Measurements from ENCODE around the gene S1PR5.
"Not testable (repeated sequence)": the region's sequence is repeated elsewhere in the genome, so short reads cannot be mapped to it uniquely, and the experiment has no call there.

Gene S1PR5

DNA sequence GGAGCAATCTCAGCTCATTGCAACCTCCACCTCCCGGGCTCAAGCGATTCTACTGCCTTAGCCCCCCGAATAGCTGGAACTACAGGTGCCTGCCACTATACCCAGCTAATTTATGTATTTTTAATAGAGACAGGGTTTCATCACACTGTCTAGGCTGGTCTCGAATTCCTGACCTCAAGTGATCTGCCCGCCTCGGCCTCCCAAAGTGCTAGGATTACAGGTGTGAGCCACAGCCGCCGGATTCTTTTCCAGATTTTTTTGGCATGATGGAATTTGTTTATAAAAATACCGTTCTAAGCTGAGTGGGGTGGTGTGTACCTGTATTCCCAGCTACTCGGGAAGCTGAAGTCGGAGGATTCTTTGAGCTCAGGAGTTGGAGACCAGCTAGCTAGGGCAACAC is 20.4 kb upstream of the S1PR5 start:
- no peak for DNase-seq (ENCODE audit: low read depth)
- in situ Hi-C loops (cut with HindIII; ENCODE audit: low sequenced_read_pairs), result no loop called here
- no peak overlapping the region for H3K4me3 ChIP-seq (ENCODE audit: low read depth, low read length)
- TF ChIP-seq, protein P1, sequence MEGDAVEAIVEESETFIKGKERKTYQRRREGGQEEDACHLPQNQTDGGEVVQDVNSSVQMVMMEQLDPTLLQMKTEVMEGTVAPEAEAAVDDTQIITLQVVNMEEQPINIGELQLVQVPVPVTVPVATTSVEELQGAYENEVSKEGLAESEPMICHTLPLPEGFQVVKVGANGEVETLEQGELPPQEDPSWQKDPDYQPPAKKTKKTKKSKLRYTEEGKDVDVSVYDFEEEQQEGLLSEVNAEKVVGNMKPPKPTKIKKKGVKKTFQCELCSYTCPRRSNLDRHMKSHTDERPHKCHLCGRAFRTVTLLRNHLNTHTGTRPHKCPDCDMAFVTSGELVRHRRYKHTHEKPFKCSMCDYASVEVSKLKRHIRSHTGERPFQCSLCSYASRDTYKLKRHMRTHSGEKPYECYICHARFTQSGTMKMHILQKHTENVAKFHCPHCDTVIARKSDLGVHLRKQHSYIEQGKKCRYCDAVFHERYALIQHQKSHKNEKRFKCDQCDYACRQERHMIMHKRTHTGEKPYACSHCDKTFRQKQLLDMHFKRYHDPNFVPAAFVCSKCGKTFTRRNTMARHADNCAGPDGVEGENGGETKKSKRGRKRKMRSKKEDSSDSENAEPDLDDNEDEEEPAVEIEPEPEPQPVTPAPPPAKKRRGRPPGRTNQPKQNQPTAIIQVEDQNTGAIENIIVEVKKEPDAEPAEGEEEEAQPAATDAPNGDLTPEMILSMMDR (IDR thresholded peaks at IDR 0.05; ENCODE audit: low read depth, low read length, missing control alignments), result no peak

DNA sequence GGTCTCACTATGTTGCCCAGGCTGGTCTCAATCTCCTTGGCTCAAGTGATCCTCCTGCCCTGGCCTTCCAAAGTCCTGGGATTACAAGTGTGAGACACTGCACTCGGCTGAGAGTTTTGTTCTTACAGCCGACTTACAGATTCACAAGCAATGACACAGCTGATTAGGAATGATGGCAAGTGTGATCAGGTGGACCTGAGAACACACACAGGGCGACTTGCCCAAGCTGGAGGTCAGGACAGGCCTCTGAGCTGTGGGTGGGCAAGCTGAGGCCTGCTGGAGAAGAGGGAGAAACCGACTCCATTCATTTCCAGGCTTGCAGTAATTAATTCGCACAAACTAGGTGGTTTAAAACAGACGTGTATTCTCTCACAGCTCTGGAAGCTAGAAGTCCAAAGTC is 18.4 kb upstream of the S1PR5 start:
- TF ChIP-seq, protein P1 (IDR thresholded peaks at IDR 0.05; ENCODE audit: low read depth, low read length, missing control alignments), result no peak
- in situ Hi-C loops (cut with HindIII; ENCODE audit: low sequenced_read_pairs), result no loop called here
- no peak overlapping the region for H3K4me3 ChIP-seq (ENCODE audit: low read depth, low read length)
- no peak for DNase-seq (ENCODE audit: low read depth)

DNA sequence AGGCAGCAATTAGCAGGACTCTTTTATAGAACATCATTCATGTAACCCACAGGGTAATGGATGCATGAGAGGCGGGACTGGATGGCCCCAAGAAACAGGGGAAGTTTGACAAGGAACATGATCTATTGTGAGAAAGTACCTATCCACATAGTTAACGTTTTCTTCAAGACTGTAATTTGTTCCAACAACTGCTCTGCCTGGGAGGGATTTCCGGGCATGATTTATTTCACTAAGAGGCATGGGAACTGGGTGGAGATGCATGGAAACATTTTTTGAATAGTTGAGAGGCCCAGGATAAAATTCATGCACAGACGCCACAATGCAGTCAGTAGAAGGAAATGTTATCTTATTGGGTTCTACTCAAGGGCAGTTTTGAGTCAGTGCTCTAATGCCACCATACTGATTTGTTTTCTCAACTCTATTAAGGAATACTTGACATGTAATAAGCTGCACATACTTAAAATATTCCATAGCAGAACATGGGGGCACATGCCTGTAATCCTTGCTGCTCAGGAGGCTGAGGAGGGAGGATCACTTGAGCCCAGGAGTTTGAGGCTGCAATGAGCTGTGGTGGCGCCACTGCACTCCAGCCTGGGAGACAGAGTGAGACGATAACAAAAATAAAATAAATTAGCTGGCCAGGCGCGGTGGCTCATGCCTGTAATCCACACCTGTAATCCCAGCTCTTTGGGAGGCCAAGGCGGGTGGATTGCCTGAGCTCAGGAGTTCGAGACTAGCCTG is 16.6 kb upstream of the S1PR5 start:
- no peak overlapping the region for H3K4me3 ChIP-seq (ENCODE audit: low read depth, low read length)
- TF ChIP-seq, protein P1 (IDR thresholded peaks at IDR 0.05; ENCODE audit: low read depth, low read length, missing control alignments), result no peak
- no peak for DNase-seq (ENCODE audit: low read depth)
- in situ Hi-C loops (cut with HindIII; ENCODE audit: low sequenced_read_pairs), result no loop called here

DNA sequence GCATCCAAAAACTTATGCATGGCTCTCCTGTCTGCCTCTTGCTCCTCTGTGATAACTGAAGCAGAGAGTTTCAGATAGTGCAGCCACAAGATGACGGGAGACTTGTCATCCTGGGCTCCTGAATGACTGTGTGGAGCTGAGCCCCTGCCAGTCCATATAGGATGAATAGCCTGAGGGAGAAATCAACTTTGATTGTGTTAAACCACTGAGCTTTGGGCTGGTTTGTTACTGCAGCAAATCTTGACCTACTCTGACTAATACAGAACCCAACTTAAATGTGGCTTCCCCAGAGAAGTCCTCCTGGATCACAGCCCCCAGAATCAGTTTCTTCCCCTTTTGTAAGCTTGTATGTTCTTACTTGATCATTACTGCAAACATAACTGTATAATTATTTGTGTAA is 15.2 kb upstream of the S1PR5 start:
- in situ Hi-C loops (cut with HindIII; ENCODE audit: low sequenced_read_pairs), result no loop called here
- TF ChIP-seq, protein P1 (IDR thresholded peaks at IDR 0.05; ENCODE audit: low read depth, low read length, missing control alignments), result no peak
- H3K4me3 ChIP-seq (ENCODE audit: low read depth, low read length), result no peak overlapping the region
- DNase-seq (ENCODE audit: low read depth), result no peak

DNA sequence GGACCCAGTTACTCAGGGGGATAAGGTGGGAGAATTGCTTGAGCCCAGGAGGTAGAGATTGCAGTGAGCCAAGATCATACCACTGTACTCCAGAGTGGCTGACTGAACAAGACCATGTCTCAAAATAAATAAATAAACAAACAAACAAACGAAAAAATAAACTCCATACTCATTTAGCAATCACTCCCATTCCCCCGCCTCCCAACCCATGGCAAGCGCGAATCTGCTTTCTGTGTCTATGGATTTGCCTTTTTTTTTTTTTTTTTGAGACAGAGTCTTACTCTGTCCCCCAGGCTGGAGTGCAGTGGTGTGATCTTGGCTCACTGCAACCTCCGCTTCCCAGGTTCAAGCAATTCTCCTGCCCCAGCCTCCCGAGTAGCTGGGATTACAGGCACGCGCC is 9.6 kb upstream of the S1PR5 start:
- in situ Hi-C loops (cut with HindIII; ENCODE audit: low sequenced_read_pairs); H3K4me3 ChIP-seq (ENCODE audit: low read depth, low read length); DNase-seq (ENCODE audit: low read depth): not testable (repeated sequence)

DNA sequence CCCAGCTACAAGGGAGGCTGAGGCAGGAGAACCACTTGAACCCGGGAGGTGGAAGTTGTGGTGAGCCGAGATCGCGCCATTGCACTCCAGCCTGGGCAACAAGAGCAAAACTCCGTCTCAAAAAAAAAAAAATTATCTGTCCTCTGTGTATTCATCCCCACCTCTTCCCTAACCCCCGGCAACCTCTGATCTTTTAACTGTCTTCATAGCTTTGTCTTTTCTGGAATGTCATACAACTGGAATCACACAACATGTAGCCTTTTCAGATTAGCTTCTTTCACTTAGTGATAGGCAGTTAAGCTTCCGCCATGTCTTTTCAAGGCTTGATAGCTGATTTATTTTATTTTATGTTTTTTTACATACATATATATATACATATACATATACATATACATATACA is 8.4 kb upstream of the S1PR5 start:
- in situ Hi-C loops (cut with HindIII; ENCODE audit: low sequenced_read_pairs), result no loop called here
- DNase-seq (ENCODE audit: low read depth), result no peak
- TF ChIP-seq, protein P1 (IDR thresholded peaks at IDR 0.05; ENCODE audit: low read depth, low read length, missing control alignments), result no peak
- H3K4me3 ChIP-seq (ENCODE audit: low read depth, low read length), result no peak overlapping the region

DNA sequence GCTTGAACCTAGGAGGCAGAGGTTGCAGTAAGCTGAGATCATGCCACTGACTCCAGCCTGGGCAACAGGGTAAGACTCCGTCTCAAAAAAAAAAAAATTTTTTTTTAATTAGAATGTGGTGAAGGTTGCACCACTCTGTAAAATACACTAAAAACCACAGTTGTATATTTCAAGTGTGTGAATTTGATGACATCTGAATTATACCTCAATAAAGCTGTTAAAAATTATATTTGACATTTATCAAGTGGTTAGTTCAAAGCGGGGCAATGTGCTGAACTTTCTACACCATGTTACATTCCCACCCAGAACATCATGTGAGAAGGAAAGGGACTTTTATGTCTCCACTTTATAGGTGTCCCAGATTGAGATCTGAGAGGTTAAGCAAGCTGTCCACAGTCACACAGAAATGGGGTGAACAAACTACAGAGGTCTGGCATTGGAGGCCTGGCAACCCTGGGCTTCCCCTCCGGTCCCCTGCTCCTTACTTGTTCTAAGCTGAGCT is 5.9 kb upstream of the S1PR5 start:
- H3K4me3 ChIP-seq (ENCODE audit: low read depth, low read length), result no peak overlapping the region
- TF ChIP-seq, protein P1 (IDR thresholded peaks at IDR 0.05; ENCODE audit: low read depth, low read length, missing control alignments), result no peak
- DNase-seq (ENCODE audit: low read depth), result no peak
- in situ Hi-C loops (cut with HindIII; ENCODE audit: low sequenced_read_pairs), result no loop called here

Data from astrocyte of the cerebellum (primary cell).